H1 (cell line): Measurements from ENCODE around the gene CPD. TPM values are rescaled to one million over a fixed set of nuclear protein-coding genes. Genes with fewer than 3 reads are reported as not detected.

ENCODE experiments used
- ATF2 ChIP-seq: IDR thresholded peaks from 2 replicates; pipeline ENCODE4 v1.6.1; 2012; ENCODE audit warnings: low read length, inconsistent platforms
- CHD7 ChIP-seq: fragments of 300-600 bp; sonication (generic); IDR thresholded peaks from 2 replicates; pipeline ENCODE4 v1.7.1; 2012; ENCODE audit warnings: low read length, moderate library complexity, mild to moderate bottlenecking, inconsistent platforms; ENCODE audit not compliant: insufficient replicate concordance
- CTBP2 ChIP-seq: IDR thresholded peaks from 2 replicates; pipeline ENCODE4 v1.7.0; 2011; ENCODE audit warnings: borderline replicate concordance, mild to moderate bottlenecking, moderate library complexity, mixed read lengths, low read length; ENCODE audit not compliant: insufficient read depth, insufficient read length
- FOSL1 ChIP-seq: IDR thresholded peaks from 2 replicates; pipeline ENCODE4 v1.6.1; 2011; ENCODE audit warnings: mild to moderate bottlenecking, low read depth, low read length, moderate library complexity; ENCODE audit not compliant: insufficient read depth
- GABPA ChIP-seq: IDR thresholded peaks from 2 replicates; pipeline ENCODE4 v1.6.1; 2011; ENCODE audit warnings: mild to moderate bottlenecking, low read length, moderate library complexity, borderline replicate concordance; ENCODE audit not compliant: insufficient read depth
- SIRT6 ChIP-seq: IDR thresholded peaks from one replicate; pipeline ENCODE4 v1.7.1; 2012; ENCODE audit warnings: low read length, inconsistent platforms
- SP2 ChIP-seq: IDR thresholded peaks from 2 replicates; pipeline ENCODE4 v1.6.1; 2012; ENCODE audit warnings: mild to moderate bottlenecking, low read length, inconsistent platforms
- SUZ12 ChIP-seq: fragments of 200-600 bp; sonication (generic); IDR thresholded peaks from 2 replicates; pipeline ENCODE4 v1.6.1; 2012; ENCODE audit warnings: mild to moderate bottlenecking, inconsistent platforms, low read length, moderate library complexity, mixed read lengths
- TBP ChIP-seq: IDR thresholded peaks from 2 replicates; pipeline ENCODE4 v1.6.1; 2011; ENCODE audit warnings: low read depth, low read length, improper control_type of control experiment
- polyA plus RNA-seq, 7 experiments: library from polyadenylated mRNA; depleted of rRNA in 3 of 7; stranded (reverse) in 5 of 7; unstranded in 2 of 7; fragments of >200 nt in 5 of 7; fragments of 200-250 nt in 2 of 7; gene quantifications; 1 replicate in 5 of 7; 2 replicates in 1 of 7; 4 replicates in 1 of 7; pipeline versions ENCODE4 v1.2.1 to v1.2.3, GENCODE V29; 2011 to 2013; ENCODE audit warnings: missing spikeins in 2 of 7, mixed read lengths in 2 of 7
- total RNA-seq: library from RNA; stranded (reverse); fragmentation: NEBNext Ultra II Directional; extraction: Animal tissue kit (Norgen Biotek cat#: 25700); gene quantifications from 2 replicates; pipeline ENCODE4 v1.2.1, GENCODE V29; 2021

The CPD gene
- total and polyA plus RNA-seq, 2 of the 8 experiments (the other 6 are each of a cell fraction or from before 2014, with no cell fraction given): 8.6 to 46.2 TPM

- no peak for TF ChIP-seq CHD7
- no peak for TF ChIP-seq CTBP2
- peak; percentile 21; the same call in 1 of the 2 replicates for TF ChIP-seq SP2
- no peak for TF ChIP-seq SUZ12
- no peak for TF ChIP-seq SIRT6
- no peak for TF ChIP-seq ATF2
- peak; percentile 43; the same call in 1 of the 2 replicates for TF ChIP-seq TBP
- no peak for TF ChIP-seq FOSL1
- TF ChIP-seq GABPA: no peak
Observed at GRCh38 chr17:30378825-30379302, at the start of gene CPD (continued).
